Endodermal cell (in vitro differentiated cells): ENCODE measurements around the gene ROR2. TPM values are rescaled to one million over a fixed set of nuclear protein-coding genes. Genes with fewer than 3 reads are reported as not detected.
A peak's percentile ranks its signal among the peaks of the same experiment; 100 is the strongest.
"Not testable (repeated sequence)": the region's sequence is repeated elsewhere in the genome, so short reads cannot be mapped to it uniquely, and the experiment has no call there.

Experiments used
- DNase-seq: peaks from one replicate; pipeline ENCODE4 v3.0.0-alpha.2; 2017
- H3K27ac ChIP-seq: 2 replicates; pipeline ENCODE4 v1.5.1; 2013; ENCODE audit warnings: mild to moderate bottlenecking, low read depth, low read length, moderate library complexity
- H3K27me3 ChIP-seq: 2 replicates; pipeline ENCODE4 v1.6.1; 2013; ENCODE audit warnings: mild to moderate bottlenecking, low read length, moderate library complexity; ENCODE audit not compliant: insufficient read depth, control insufficient read depth, poor library complexity, severe bottlenecking
- H3K36me3 ChIP-seq: 2 replicates; pipeline ENCODE4 v1.7.0; 2013; ENCODE audit warnings: mild to moderate bottlenecking, low read length, moderate library complexity; ENCODE audit not compliant: control insufficient read depth, insufficient read depth
- H3K4me1 ChIP-seq: one replicate; pipeline ENCODE4 v1.7.0; 2013; ENCODE audit warnings: low read length; ENCODE audit not compliant: control insufficient read depth, insufficient read depth
- H3K4me3 ChIP-seq: 2 replicates; pipeline ENCODE4 v1.5.1; 2013; ENCODE audit warnings: mild to moderate bottlenecking, low read length, moderate library complexity
- H3K9ac ChIP-seq: 2 replicates; pipeline ENCODE4 v1.6.1; 2013; ENCODE audit warnings: mild to moderate bottlenecking, low read length, moderate library complexity; ENCODE audit not compliant: poor library complexity, severe bottlenecking; ENCODE audit errors: extremely low read depth
- H3K9me3 ChIP-seq: 2 replicates; pipeline ENCODE4 v1.6.1; 2013; ENCODE audit warnings: mild to moderate bottlenecking, low read length, moderate library complexity; ENCODE audit not compliant: control insufficient read depth
- H3K27ac Mint-ChIP-seq: 2 replicates; pipeline ENCODE4 v1.8.0; 2020; ENCODE audit warnings: mixed read lengths
- H3K27me3 Mint-ChIP-seq: 2 replicates; pipeline ENCODE4 v1.8.0; 2021; ENCODE audit warnings: mild to moderate bottlenecking, mixed read lengths; ENCODE audit not compliant: insufficient read depth
- H3K36me3 Mint-ChIP-seq: 2 replicates; pipeline ENCODE4 v1.8.0; 2020; ENCODE audit warnings: low read depth, mixed read lengths
- H3K4me1 Mint-ChIP-seq: 2 replicates; pipeline ENCODE4 v1.8.0; 2020; ENCODE audit warnings: mixed read lengths
- H3K4me3 Mint-ChIP-seq: 2 replicates; pipeline ENCODE4 v1.8.0; 2020; ENCODE audit warnings: mild to moderate bottlenecking, moderate library complexity, mixed read lengths
- H3K9me3 Mint-ChIP-seq: 2 replicates; pipeline ENCODE4 v1.8.0; 2020; ENCODE audit warnings: mild to moderate bottlenecking, mixed read lengths
- WGBS, 2 experiments: methylation state at CpG; one replicate each; pipeline versions ENCODE4 v1.1.5 to v1.1.7; 2013; ENCODE audit warnings: missing lambda C conversion rate in 2 of 2, mixed read lengths in 1 of 2; ENCODE audit not compliant: insufficient coverage in 1 of 2, insufficient read length in 1 of 2; 5-methylcytosine and 5-hydroxymethylcytosine counted together
- total RNA-seq, 2 donors: library from RNA; stranded (reverse); fragmentation: NEBNext Ultra II Directional in 1 of 2; extraction: Animal tissue kit (Norgen Biotek cat#: 25700) in 1 of 2; gene quantifications; 2 replicates in 1 of 2; 3 replicates in 1 of 2; pipeline ENCODE4 v1.2.1, GENCODE V29; 2021
- TF ChIP-seq, protein P1 (sequence below): fragments of 200-600 bp; sonication (generic); conservative IDR thresholded peaks from 2 replicates; pipeline ENCODE4 v1.5.0; 2021; ENCODE audit warnings: antibody characterized with exemption, mild to moderate bottlenecking

ROR2 gene
- total RNA-seq, 2 donors from 2014 or later, result 104 to 160 TPM

GRCh38 chr9:91911657-91912056 is 38.4 kb downstream of the ROR2 start:
- Mint-ChIP-seq H3K27me3 (peaks cover 17% of the 10 kb centered on the region), H3K4me1 (peaks cover 44% of the 10 kb centered on the region), H3K27ac (peak overlapping the region; percentile 48), H3K9me3 (no peaks in the 10 kb centered on the region), H3K4me3 (no peak overlapping the region), H3K36me3 (peaks cover 46% of the 10 kb centered on the region)
- H3K36me3 ChIP-seq, result peaks cover 61% of the 10 kb centered on the region
- no peaks in the 10 kb centered on the region for H3K9me3 ChIP-seq
- H3K4me1 ChIP-seq, result peaks cover 19% of the 10 kb centered on the region
- no peak for DNase-seq
- 98% methylated on average over 2 of the region's 2 CpGs; no CpG with 5 or more reads in 1 of the 2 experiments for WGBS, 2 experiments
- H3K4me3 ChIP-seq, result peak overlapping the region; percentile 17
- no peak overlapping the region for H3K27ac ChIP-seq
- H3K27me3 ChIP-seq, result no peaks in the 10 kb centered on the region
- H3K9ac ChIP-seq, result no peak overlapping the region
- TF ChIP-seq, protein P1, sequence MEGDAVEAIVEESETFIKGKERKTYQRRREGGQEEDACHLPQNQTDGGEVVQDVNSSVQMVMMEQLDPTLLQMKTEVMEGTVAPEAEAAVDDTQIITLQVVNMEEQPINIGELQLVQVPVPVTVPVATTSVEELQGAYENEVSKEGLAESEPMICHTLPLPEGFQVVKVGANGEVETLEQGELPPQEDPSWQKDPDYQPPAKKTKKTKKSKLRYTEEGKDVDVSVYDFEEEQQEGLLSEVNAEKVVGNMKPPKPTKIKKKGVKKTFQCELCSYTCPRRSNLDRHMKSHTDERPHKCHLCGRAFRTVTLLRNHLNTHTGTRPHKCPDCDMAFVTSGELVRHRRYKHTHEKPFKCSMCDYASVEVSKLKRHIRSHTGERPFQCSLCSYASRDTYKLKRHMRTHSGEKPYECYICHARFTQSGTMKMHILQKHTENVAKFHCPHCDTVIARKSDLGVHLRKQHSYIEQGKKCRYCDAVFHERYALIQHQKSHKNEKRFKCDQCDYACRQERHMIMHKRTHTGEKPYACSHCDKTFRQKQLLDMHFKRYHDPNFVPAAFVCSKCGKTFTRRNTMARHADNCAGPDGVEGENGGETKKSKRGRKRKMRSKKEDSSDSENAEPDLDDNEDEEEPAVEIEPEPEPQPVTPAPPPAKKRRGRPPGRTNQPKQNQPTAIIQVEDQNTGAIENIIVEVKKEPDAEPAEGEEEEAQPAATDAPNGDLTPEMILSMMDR, result no peak

GRCh38 chr9:91909256-91909655 is 40.8 kb downstream of the ROR2 start:
- H3K4me1 Mint-ChIP-seq, result peaks cover 34% of the 10 kb centered on the region
- H3K4me3 Mint-ChIP-seq, DNase-seq, H3K27me3 ChIP-seq, H3K27ac ChIP-seq, H3K9me3 ChIP-seq, H3K9me3 Mint-ChIP-seq: not testable (repeated sequence)
- H3K4me1 ChIP-seq, result peaks cover 37% of the 10 kb centered on the region
- H3K4me3 ChIP-seq, result peak overlapping the region; percentile 64
- peaks cover 17% of the 10 kb centered on the region for H3K27me3 Mint-ChIP-seq
- H3K27ac Mint-ChIP-seq, result peak overlapping the region; percentile 48
- 78% methylated on average over 3 of the region's 3 CpGs; no CpG with 5 or more reads in 1 of the 2 experiments for WGBS, 2 experiments
- peaks cover 28% of the 10 kb centered on the region for H3K36me3 Mint-ChIP-seq
- peak overlapping the region; percentile 38 for H3K9ac ChIP-seq
- peaks cover 64% of the 10 kb centered on the region for H3K36me3 ChIP-seq

DNA sequence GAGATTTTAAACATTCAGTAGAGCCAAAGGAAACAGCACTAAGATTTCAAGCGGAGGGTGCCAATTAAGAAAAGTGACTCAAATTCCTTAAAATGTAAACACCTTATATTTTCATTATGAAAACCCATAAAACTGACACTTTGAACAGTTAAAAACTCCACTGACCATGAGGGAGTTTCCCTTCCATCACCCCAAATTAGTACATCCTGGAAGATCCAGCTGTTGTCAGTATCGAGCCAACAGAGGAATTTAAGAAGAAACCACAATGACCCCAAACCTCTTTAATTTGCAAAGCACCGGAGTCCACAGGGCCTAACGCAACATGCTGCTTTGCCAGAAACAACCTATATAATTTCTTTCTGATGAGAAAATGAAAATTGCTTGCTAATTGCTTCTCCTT is 41.3 kb downstream of the ROR2 start:
- H3K27me3 ChIP-seq, result no peaks in the 10 kb centered on the region
- peaks cover 65% of the 10 kb centered on the region for H3K36me3 ChIP-seq
- peak overlapping the region; percentile 38 for H3K9ac ChIP-seq
- no peaks in the 10 kb centered on the region for H3K9me3 Mint-ChIP-seq
- no peaks in the 10 kb centered on the region for H3K9me3 ChIP-seq
- H3K4me1 ChIP-seq, result peaks cover 38% of the 10 kb centered on the region
- no peak overlapping the region for H3K27ac ChIP-seq
- DNase-seq, result no peak
- peaks cover 23% of the 10 kb centered on the region for H3K36me3 Mint-ChIP-seq
- peak overlapping the region; percentile 48 for H3K27ac Mint-ChIP-seq
- peak overlapping the region; percentile 64 for H3K4me3 ChIP-seq
- no peak overlapping the region for H3K4me3 Mint-ChIP-seq
- H3K4me1 Mint-ChIP-seq, result peaks cover 34% of the 10 kb centered on the region
- peaks cover 17% of the 10 kb centered on the region for H3K27me3 Mint-ChIP-seq
- WGBS, 2 experiments, result 62 to 82% methylated on average over 4 of the region's 4 CpGs
- TF ChIP-seq, protein P1, result no peak

- peak overlapping the region; percentile 39 for H3K4me3 Mint-ChIP-seq
Observed at GRCh38 chr9:91908293-91908623, 41.8 kb downstream of the ROR2 start.

More at GRCh38 chr9:91908293-91908623, 41.8 kb downstream of the ROR2 start:
- peak overlapping the region; percentile 72 for H3K4me3 ChIP-seq
- peaks cover 31% of the 10 kb centered on the region for H3K4me1 Mint-ChIP-seq
- no peak overlapping the region for H3K27ac ChIP-seq
- H3K9ac ChIP-seq, result peak overlapping the region; percentile 67
- peaks cover 17% of the 10 kb centered on the region for H3K27me3 Mint-ChIP-seq
- peaks cover 36% of the 10 kb centered on the region for H3K4me1 ChIP-seq
- DNase-seq, result no peak
- no peaks in the 10 kb centered on the region for H3K9me3 Mint-ChIP-seq
- TF ChIP-seq, protein P1, result no peak
- no peaks in the 10 kb centered on the region for H3K9me3 ChIP-seq
- H3K27me3 ChIP-seq, result no peaks in the 10 kb centered on the region
- 13 to 60% methylated on average over 1 to 2 of the region's 2 CpGs for WGBS, 2 experiments
- H3K36me3 Mint-ChIP-seq, result peaks cover 19% of the 10 kb centered on the region
- peaks cover 60% of the 10 kb centered on the region for H3K36me3 ChIP-seq
- peak overlapping the region; percentile 96 for H3K27ac Mint-ChIP-seq
